AG20443 (cell line): ENCODE results near the gene NDUFA3.

Source experiments
- DNase-seq: peaks from one replicate; pipeline ENCODE4 v3.0.0; 2012; ENCODE audit warnings: low spot score, mixed read lengths

Gene NDUFA3

DNA sequence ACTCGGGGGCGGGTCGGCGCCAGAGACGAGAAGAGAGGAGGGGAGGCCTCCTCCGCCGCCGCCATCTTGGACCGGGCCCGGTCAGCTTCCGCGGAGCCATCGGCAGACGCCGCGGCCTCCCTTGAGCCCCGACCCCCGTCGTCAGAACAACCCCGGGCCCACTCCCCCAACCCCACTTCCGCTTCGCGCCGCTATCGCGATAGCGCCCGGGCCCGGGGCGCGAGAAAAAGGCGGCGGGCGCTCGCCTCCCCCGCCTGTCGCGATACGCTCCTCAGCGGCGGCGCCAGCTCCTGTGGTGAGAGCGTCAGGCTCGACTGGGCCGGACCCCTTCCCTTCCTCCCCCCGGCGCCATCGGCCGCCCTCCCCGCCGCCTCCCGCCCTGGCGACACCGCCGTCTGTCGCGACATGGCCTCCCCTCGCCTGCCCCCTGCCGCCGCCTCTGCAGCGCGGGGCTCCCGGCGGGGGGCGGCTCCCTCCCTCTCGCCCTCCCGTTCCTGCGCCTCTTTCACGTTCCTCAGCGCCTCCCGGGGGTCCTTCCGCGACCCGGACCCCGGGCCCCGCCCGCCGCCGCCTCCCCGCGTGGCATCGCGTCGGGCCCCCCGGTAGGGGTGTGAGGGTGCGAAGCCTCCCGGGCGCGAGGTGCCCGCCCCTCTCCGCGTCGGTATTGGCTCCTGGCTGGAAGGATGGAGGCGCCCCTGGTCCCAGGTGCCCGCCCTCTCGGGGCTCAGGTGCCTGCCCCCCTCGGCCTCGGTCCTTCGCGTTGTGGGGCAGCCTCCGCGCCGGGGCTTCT, 35.2 kb downstream of the NDUFA3 start, which contains the start of gene CNOT3:
Gene CNOT3, plus strand, starts transcription at position 64 of the 790 bp plus-strand sequence. CDS start 5,217 bp downstream, outside the sequence.
- peak; percentile 26 for DNase-seq

DNA sequence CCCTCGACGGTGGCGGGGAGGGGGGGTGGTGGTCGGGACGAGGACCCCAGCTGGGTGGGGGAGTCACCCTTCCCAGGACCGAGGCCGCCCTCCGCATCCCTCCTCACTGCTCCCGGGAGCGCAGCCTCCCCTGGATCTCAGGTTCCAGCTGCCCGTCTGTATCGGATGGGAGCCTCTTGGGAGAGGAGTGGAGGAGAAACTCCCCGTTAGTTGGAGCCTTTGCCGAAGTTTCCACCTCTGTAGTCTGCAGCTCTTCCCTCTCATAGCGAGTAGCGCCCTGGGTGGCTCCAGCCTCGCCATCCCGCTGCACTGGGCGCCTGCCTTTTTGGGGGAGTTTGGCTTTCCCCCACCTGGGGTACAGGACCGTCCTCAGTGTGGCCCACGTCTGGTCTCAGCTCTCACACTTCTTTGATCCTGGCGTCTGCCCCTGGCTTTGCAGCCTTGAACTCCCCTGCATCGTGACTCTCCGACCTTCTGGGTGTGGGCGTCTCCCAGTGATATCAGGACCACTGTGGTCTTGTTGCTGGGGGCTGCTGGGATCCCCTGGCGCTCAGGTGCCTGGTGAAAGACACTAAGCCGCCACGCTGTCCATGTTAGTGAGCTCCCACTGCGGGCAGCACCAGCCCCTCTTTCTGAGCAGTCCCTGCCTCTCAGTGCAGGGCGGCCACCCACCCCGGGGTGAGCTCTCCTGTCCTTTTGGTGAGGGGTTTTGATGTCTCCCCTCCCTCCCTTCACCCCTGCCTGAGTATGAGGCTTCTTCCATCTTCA, 36.0 kb downstream of the NDUFA3 start:
- DNase-seq = no peak

DNA sequence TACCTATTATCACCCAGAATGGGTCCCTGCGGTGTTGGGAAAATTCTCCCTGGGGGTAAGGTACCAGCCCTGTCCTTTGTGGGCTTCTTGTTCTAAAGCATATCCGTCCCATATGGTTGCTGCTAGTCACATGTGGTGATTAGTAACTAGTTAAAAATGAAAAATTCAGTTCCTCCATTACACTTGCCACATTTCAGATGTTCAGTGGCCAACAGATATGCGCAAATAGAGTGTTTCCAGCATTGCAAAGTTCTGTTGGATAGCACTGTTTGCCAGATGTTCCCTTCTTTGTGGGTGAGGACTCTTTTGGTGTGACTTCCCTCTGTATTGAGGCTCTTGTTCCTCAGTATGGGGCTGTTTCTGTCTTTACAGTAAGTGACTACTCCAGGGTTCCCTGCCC, 38.7 kb downstream of the NDUFA3 start:
- peak; percentile 56 for DNase-seq

DNA sequence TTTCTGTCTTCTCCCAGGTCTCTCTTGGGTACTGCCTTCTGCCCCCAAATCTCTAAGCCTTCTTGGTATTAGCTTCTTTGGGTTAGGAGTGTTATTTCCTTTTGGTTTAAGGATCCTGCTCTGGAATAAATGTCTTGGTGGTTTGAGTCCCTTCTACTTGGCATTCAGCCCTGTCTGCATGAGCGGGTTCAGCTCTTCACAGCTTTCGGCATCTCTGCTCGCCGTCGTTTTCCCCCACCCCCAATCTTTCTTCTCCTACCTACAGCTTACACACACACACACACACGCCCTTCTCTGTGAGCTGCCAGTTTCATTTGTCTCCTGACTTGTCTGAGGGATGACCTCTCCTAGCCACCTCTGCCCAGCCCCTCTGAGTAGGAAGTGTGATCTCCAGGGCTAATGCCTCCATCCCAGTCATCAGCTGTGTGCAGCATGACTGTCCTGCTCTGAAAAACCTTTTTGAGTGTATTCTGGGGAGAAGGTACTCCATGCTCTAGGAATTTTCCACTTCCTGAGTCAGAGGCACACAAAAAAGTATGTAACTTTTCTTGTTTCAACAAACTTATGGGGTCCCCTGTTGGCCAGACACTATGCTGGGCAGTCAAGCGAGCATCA, 39.6 kb downstream of the NDUFA3 start:
- DNase-seq = no peak

DNA sequence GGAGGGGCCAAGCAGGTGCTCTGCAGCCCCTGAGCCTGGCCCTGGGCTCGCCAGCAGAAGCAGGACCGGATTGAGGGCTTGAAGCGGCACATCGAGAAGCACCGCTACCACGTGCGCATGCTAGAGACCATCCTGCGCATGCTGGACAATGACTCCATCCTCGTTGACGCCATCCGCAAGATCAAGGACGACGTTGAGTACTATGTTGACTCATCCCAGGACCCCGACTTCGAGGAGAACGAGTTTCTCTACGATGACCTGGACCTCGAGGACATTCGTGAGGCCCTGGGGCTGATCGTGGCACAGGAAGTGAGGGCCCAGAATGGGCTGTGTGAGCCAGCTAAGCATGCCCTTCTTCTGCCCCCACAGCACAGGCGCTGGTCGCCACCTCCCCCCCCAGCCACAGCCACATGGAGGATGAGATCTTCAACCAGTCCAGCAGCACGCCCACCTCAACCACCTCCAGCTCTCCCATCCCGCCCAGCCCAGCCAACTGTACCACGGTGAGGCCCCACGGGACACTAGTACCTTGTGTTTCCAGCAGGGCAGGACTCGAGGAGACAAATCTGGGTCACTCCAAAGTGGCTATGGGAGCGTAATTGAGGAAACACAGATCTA, 43.0 kb downstream of the NDUFA3 start:
- DNase-seq = no peak

DNA sequence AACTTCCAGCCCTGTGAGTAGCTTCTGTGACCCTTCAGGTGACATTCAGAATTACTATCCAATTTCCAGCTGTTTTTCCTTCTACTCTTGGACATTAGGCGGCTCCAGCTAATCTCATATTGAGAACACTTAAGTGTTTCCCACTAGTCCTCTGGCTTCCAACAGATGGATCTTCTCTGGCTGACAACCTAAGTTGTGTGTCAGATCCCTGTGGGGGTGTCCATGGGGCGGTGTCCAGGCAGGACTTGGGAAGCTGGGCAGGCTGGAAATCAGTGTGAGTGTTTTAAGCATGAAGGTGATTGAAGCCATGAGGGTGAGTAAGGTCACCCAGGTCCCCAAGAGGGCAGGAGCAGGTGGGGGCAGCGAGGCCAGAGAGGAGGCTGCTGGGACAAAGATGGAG, 45.0 kb downstream of the NDUFA3 start:
- DNase-seq = no peak

DNA sequence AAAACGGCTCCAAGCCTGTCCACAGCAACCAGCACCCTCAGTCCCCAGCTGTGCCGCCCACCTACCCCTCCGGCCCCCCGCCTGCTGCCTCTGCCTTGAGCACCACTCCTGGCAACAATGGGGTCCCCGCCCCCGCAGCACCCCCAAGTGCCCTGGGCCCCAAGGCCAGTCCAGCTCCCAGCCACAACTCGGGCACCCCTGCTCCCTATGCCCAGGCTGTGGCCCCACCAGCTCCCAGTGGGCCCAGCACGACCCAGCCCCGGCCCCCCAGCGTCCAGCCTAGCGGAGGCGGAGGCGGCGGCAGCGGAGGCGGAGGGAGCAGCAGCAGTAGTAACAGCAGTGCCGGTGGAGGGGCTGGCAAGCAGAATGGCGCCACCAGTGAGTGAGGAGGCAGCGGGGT, 45.5 kb downstream of the NDUFA3 start:
- no peak for DNase-seq

DNA sequence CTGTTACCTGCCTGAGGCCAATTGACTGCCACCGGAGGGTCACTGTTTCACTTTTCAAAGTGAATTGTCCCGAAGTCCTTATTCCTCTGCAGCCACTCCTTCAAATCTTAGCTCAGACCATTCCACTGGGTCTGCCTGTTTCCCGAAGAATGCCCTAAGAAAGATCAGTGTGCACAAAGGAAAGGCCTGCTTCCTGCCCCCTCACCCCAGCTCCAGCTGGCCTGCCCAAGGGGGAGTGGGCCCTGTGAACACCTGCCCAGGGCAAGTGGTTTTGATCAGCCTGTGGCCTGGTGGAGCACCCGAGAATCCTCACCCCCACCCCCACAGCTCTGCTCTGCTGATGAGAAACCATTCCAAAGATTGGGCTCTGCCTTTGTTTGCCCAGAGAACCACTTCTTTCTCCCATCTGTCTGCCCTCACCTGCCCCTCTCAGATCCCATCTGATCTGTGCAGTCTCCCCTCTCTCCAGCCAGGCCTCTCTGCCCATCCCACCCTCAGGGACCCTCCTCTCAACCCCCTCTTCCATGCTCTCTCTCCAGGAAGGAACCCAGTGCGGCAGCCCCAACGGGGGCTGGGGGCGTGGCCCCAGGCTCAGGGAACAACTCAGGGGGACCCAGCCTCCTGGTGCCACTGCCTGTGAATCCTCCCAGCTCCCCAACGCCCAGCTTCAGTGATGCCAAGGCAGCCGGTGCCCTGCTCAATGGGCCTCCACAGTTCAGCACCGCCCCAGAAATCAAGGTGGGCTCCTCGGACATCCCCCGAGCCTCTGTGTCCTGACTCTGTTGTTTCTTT, 46.6 kb downstream of the NDUFA3 start:
- DNase-seq = no peak

DNA sequence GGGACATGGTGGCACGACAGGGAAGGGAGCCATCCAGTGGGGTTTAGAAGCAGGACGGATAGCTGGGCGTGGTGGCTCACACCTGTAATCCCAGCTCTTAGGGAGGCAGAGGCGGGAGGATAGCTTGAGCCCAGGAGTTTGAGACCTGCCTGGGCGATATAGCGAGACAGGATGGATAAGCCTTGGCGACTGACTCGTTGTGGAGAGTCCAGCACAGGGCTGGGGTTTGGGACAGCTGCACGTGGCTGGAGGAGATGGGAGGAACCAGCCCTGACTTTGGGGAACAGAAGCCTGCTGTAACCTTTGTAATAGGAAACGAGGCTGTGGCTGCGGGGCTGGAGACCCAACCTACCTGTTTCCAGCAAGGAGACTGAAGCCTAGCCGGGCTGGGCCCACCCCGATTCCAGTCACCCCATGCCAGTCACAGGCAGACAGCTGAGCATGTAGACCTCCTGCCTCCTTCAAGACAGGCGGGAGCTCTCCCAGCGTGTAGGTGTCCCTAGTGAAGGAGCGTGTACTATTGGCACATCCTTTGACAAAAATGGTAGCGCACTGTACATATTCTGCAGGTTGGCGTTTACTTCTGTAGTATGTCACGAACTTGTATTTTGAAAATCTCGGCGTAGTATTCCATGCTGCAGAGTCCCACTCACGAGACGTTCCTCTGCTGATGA, 48.8 kb downstream of the NDUFA3 start:
- no peak for DNase-seq

DNA sequence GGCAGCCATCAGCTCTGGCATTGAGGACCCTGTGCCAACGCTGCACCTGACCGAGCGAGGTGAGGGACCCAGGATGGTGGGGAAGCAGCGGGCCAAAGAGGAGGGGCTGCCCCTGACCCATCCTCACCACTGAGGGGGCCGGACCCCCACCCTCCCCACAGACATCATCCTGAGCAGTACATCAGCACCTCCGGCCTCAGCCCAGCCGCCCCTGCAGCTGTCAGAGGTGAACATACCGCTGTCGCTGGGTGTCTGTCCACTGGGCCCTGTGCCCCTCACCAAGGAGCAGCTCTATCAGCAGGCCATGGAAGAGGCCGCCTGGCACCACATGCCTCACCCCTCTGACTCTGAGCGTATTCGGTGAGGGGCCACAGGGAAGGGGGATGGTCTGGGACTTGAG, 49.6 kb downstream of the NDUFA3 start:
- no peak for DNase-seq

DNA sequence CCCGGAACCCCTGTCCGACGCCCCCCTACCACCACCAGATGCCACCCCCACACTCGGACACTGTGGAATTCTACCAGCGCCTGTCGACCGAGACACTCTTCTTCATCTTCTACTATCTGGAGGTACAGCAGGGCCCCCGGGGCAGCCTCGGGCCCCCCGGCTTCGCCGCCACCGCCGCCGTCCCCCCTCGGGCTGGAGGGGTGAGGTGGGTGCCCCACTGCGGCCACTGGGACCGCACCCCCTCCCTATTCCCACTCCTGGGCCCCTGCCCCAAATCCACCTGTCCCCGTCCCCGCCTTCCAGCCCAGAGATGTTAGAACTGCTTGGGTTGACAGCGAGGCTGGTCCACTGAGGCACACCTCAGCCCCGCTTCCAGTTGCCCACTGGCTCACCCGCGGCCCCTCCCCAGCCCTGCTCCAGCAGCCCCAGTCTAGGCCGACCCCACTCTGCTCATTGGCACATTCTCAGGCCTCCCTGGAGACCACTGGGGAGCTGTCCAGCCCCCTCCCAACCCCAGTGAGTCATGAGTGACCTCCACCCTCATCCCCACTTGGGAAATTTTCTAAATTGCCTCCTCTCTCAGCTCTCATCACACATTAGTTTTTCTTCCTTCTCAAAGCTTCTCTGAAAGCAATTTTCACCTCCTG, 50.3 kb downstream of the NDUFA3 start:
- DNase-seq = no peak

DNA sequence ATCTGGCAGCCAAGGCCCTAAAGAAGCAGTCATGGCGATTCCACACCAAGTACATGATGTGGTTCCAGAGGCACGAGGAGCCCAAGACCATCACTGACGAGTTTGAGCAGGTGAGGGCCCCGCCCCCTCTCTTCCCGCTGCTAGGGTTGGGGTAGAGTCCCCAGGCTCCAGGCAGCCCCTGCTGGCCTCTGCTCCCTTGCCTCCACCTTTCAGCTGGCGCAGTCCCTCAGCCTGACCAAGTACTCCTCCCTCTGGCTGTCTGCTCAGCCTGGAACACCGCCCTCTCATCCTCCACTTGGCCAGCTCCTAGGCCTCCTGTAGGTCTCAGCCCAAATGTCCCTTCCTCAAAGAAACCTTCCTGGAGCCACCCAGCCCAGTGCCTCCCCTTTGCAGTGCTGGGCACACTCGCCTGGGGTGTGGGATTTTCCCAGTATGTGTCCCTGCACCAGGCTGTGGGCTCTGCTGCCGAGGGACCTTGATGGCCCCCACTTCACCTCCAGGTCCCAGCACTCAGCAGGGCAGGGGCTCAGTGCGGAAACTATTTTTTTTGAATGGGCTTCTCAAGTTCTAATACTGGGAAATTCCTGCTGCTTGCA, 51.2 kb downstream of the NDUFA3 start:
- DNase-seq = no peak

DNA sequence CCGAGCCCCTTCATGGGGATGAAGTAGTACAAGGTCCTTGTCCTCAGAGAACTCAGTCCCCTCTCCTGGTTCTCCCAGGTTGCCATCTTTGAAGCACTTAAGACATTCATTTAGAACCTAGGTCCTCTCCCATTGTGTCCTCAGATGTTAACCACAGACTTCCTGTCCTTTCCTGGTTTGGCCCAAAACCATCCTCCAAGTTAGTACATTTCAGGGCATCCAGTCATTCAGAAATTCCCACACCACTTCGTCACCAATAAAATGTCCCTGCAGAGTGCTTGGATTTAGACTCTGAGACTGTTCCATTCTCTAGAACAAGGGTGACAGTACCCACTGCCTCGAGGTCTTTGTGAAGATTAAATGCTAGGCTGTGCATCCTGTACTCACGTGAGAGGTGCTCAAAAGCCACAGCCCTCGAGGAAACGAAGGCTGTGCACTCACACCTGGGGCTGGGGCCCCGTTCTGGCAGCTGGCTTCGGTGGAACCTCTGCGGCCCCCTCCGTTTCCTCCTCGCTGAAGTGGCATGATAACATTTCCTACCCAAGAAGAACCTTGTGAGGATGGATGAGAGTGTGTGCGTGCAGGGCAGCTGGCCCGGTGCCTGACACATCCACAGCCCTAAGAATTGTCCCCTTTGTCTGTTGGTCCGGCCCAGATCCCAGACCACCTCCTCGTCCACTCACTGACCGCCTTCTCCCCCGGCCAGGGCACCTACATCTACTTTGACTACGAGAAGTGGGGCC, 52.1 kb downstream of the NDUFA3 start:
- DNase-seq = peak; percentile 48

DNA sequence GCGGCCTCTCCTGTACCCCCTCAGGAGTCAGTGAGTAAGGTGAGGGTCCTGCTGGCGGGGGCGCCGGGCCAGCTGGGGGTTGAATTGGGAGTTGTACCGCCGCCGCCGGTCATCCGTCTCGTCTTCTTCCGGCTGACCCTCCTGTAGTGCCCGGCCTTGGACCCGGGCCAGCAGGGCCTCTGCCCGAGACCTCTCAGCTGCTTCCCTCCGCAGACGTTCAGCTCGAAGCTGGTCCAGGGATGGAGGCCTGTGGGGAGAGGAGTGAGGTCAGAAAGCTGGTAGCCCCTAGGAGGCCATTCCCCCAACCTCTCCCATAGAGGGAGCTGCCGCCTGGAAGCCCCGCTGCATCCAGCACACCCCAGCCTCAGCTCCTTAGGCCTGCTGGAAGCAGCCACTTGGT, 53.0 kb downstream of the NDUFA3 start:
- DNase-seq = no peak

DNA sequence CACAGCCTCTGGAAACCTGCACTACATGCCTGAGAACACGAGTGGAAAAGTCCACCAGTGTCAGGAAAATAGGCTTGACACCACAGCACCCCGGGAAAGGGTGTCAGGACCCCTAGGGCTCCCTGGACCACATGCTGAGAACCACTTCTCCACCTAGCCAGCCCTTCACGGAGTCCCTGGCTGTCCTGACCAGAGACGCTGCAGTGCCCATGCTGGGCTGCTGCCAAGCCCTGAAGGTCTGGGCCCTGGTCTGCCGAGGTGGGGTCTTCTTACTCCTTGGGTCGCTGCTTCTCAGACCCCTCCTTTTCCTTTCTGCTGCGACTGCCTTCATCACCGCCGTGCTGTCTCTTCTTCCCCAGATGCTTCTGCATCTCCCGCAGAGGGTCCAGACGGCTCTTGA, 53.8 kb downstream of the NDUFA3 start:
- DNase-seq = no peak

DNA sequence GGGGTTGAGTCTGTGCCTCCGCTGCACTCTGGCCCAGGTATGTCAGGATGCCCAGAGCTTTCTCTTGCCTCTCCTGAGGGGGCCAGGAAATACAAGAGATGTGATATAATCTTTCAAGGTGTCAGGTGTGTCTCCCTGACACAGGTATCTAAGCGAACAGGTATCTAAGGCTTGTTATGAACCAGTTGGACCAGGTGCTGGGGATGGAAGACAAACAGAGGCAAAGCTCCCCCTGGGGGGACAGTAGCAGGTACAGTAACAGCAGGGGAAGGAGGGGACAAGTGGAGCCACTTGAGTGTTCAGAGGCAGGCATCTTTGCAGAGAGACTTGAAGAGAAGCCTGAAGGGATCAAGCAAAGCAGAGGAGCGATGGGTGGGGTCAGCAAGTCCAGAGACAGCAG, 54.3 kb downstream of the NDUFA3 start:
- DNase-seq = no peak
